Fibroblast of lung (primary cell): ENCODE measurements around the gene WDR20. TPM values are rescaled to one million over a fixed set of nuclear protein-coding genes. Genes with fewer than 3 reads are reported as not detected.

Experiments
- DNase-seq, 2 donors: peaks; one replicate each; pipeline versions ENCODE4 v3.0.0 to v3.0.0-alpha.2; 2010; ENCODE audit warnings: low read depth in 2 of 2
- H2AFZ ChIP-seq: 2 replicates; pipeline ENCODE4 v1.5.1; 2012; ENCODE audit warnings: low read length, control low read depth, inconsistent platforms
- H3K27ac ChIP-seq: 2 replicates; pipeline ENCODE4 v1.5.1; 2011; ENCODE audit warnings: low read length, control low read depth; ENCODE audit not compliant: insufficient read depth
- H3K27me3 ChIP-seq: 2 replicates; pipeline ENCODE4 v1.5.1; 2011; ENCODE audit warnings: mild to moderate bottlenecking, low read length; ENCODE audit not compliant: control insufficient read depth, insufficient read depth
- H3K36me3 ChIP-seq: 2 replicates; pipeline ENCODE4 v1.5.1; 2011; ENCODE audit warnings: low read length; ENCODE audit not compliant: control insufficient read depth, insufficient read depth
- H3K4me1 ChIP-seq: 2 replicates; pipeline ENCODE4 v1.5.1; 2011; ENCODE audit warnings: low read length; ENCODE audit not compliant: control insufficient read depth, insufficient read depth; ENCODE audit errors: extremely low read depth
- H3K4me2 ChIP-seq: 2 replicates; pipeline ENCODE4 v1.5.1; 2011; ENCODE audit warnings: low read length, control low read depth; ENCODE audit not compliant: insufficient read depth; ENCODE audit errors: extremely low read depth
- H3K4me3 ChIP-seq, 4 experiments: fragments of 200-600 bp in 1 of 4; sonication (generic) in 1 of 4; replicated peaks in 1 of 4; 2 replicates each; pipeline ENCODE4 v1.5.1; 2011 to 2016; ENCODE audit warnings: low read length in 4 of 4, low read depth in 3 of 4, mild to moderate bottlenecking in 3 of 4, control low read depth in 2 of 4, inconsistent platforms in 1 of 4, mixed read lengths in 1 of 4; ENCODE audit not compliant: insufficient read depth in 1 of 4; ENCODE audit errors: control extremely low read depth in 1 of 4
- H3K79me2 ChIP-seq: 2 replicates; pipeline ENCODE4 v1.5.1; 2012; ENCODE audit warnings: mild to moderate bottlenecking, low read length, inconsistent platforms; ENCODE audit not compliant: control insufficient read depth, insufficient read depth
- H3K9ac ChIP-seq: 2 replicates; pipeline ENCODE4 v1.5.1; 2011; ENCODE audit warnings: mild to moderate bottlenecking, low read length, control low read depth; ENCODE audit not compliant: insufficient read depth
- H3K9me3 ChIP-seq: 2 replicates; pipeline ENCODE4 v1.5.1; 2012; ENCODE audit warnings: low read depth, low read length; ENCODE audit not compliant: control insufficient read depth, insufficient read depth
- H4K20me1 ChIP-seq: 2 replicates; pipeline ENCODE4 v1.5.1; 2011; ENCODE audit warnings: low read length; ENCODE audit not compliant: control insufficient read depth, insufficient read depth; ENCODE audit errors: extremely low read depth
- CTCF ChIP-seq, 2 donors: IDR thresholded peaks in 1 of 2; conservative IDR thresholded peaks in 1 of 2; 1 replicate in 1 of 2; 2 replicates in 1 of 2; pipeline ENCODE4 v1.5.1; 2011 to 2012; ENCODE audit warnings: low read length in 2 of 2, control low read depth in 1 of 2, inconsistent platforms in 1 of 2, low read depth in 1 of 2, mild to moderate bottlenecking in 1 of 2
- EZH2 ChIP-seq: IDR thresholded peaks from 2 replicates; pipeline ENCODE4 v1.5.1; 2012; ENCODE audit warnings: low read length, control low read depth, mild to moderate bottlenecking; ENCODE audit errors: missing control alignments
- polyA plus RNA-seq, 2 donors: library from polyadenylated mRNA; depleted of rRNA in 1 of 2; stranded (reverse) in 1 of 2; unstranded in 1 of 2; fragments of >200 nt; gene quantifications; 2 replicates each; pipeline ENCODE4 v1.2.1, GENCODE V29; 2011 to 2012; ENCODE audit warnings: missing spikeins in 1 of 2
- total RNA-seq: library from RNA; depleted of rRNA; stranded (reverse); fragments of >200 nt; gene quantifications from 2 replicates; pipeline ENCODE4 v1.2.1, GENCODE V29; 2014

Gene WDR20
- total and polyA plus RNA-seq, 2 donors (not counting 1 experiment from before 2014, with no cell fraction given) = 17.2 to 17.8 TPM

- no peak for TF ChIP-seq CTCF (conservative IDR thresholded peaks at IDR 0.05 in 1 of 2, IDR thresholded peaks at IDR 0.05 in 1 of 2; ENCODE audit: low read depth in 1 of 2, low read length in 2 of 2)
- no peak for TF ChIP-seq EZH2
- Histone ChIP-seq H3K27me3 (no peaks in the 10 kb centered on the region), H3K36me3 (no peaks in the 10 kb centered on the region), H3K4me3 (peak overlapping the region; percentile 92 to 99 (median 94)), H3K79me2 (peaks cover 34% of the 10 kb centered on the region), H3K4me1 (peaks cover 2% of the 10 kb centered on the region), H3K9ac (no peak overlapping the region), H3K9me3 (no peaks in the 10 kb centered on the region), H2AFZ (peak overlapping the region; percentile 94), H3K27ac (no peak overlapping the region), H4K20me1 (no peaks in the 10 kb centered on the region), H3K4me2 (peak overlapping the region; percentile 94)
- no peak for DNase-seq
Observed at GRCh38 chr14:102138535-102138934, 1.2 kb upstream of the WDR20 start.

- Histone ChIP-seq H3K4me1 (peaks cover 2% of the 10 kb centered on the region), H3K27ac (no peak overlapping the region), H3K4me2 (peak overlapping the region; percentile 94), H3K9me3 (no peaks in the 10 kb centered on the region), H4K20me1 (no peaks in the 10 kb centered on the region), H3K27me3 (no peaks in the 10 kb centered on the region), H3K4me3 (peak overlapping the region; percentile 92 to 99 (median 94)), H3K79me2 (peaks cover 35% of the 10 kb centered on the region), H3K9ac (peak overlapping the region; percentile 90), H3K36me3 (no peaks in the 10 kb centered on the region), H2AFZ (peak overlapping the region; percentile 94)
- TF ChIP-seq EZH2 (no peak), CTCF (conservative IDR thresholded peaks at IDR 0.05 in 1 of 2, IDR thresholded peaks at IDR 0.05 in 1 of 2; ENCODE audit: low read depth in 1 of 2, low read length in 2 of 2) (no peak)
- no peak for DNase-seq
Observed at GRCh38 chr14:102138961-102139285, 774 bp upstream of the WDR20 start.

- H3K9ac ChIP-seq = peak overlapping the region; percentile 90
- TF ChIP-seq EZH2 (no peak), CTCF (conservative IDR thresholded peaks at IDR 0.05 in 1 of 2, IDR thresholded peaks at IDR 0.05 in 1 of 2; ENCODE audit: low read depth in 1 of 2, low read length in 2 of 2) (no peak)
- H3K27ac ChIP-seq = peak overlapping the region; percentile 87
- H3K4me2 ChIP-seq = peak overlapping the region; percentile 95
- peak; percentile 15 to 29 for DNase-seq
- H3K27me3 ChIP-seq = no peaks in the 10 kb centered on the region
- peaks cover 42% of the 10 kb centered on the region for H3K79me2 ChIP-seq
- H3K4me1 ChIP-seq = peaks cover 2% of the 10 kb centered on the region
- H4K20me1 ChIP-seq = no peaks in the 10 kb centered on the region
- no peaks in the 10 kb centered on the region for H3K9me3 ChIP-seq
- H3K4me3 ChIP-seq = peak overlapping the region; percentile 92 to 99 (median 94)
- peak overlapping the region; percentile 96 for H2AFZ ChIP-seq
- no peaks in the 10 kb centered on the region for H3K36me3 ChIP-seq
Observed at GRCh38 chr14:102140027-102140749, 491 bp downstream of the WDR20 start.
